ENCODE measurements around the gene LINC01488. TPM values are rescaled to one million over a fixed set of nuclear protein-coding genes. Genes with fewer than 3 reads are reported as not detected.

The LINC01488 gene
- polyA plus RNA-seq, 3 donors from 2014 or later, result not detected

GRCh38 chr11:69440876-69441275 lies 40.6 kb upstream of the LINC01488 start:
- no peak for DNase-seq
- Mint-ChIP-seq H3K27ac (no peak overlapping the region), H3K36me3 (no peaks in the 10 kb centered on the region), H3K4me3 (no peak overlapping the region), H3K4me1 (peaks cover 10 to 12% of the 10 kb centered on the region in 2 donors), H3K27me3 (ENCODE audit: low read depth in 3 of 3) (peaks cover 6 to 14% (median 9%) of the 10 kb centered on the region in 3 donors), H3K9me3 (no peaks in the 10 kb centered on the region)

- H3K27me3 Mint-ChIP-seq (ENCODE audit: low read depth in 3 of 3), result peaks cover 6 to 10% (median 9%) of the 10 kb centered on the region in 3 donors
- H3K4me1 Mint-ChIP-seq, result peaks cover 10 to 12% of the 10 kb centered on the region in 2 donors
- H3K9me3 Mint-ChIP-seq, result no peaks in the 10 kb centered on the region
- no peaks in the 10 kb centered on the region for H3K36me3 Mint-ChIP-seq
- DNase-seq, result no peak
- peak overlapping the region in 2 of 5 donors; percentile 38 to 44 for H3K4me3 Mint-ChIP-seq
- H3K27ac Mint-ChIP-seq, result no peak overlapping the region
Measured at GRCh38 chr11:69442012-69442806, 39.3 kb upstream of the LINC01488 start.

- Mint-ChIP-seq H3K27me3 (ENCODE audit: low read depth in 3 of 3) (peaks cover 8 to 10% (median 9%) of the 10 kb centered on the region in 3 donors), H3K9me3 (no peaks in the 10 kb centered on the region), H3K36me3 (no peaks in the 10 kb centered on the region), H3K4me1 (peaks cover 10 to 12% of the 10 kb centered on the region in 2 donors), H3K4me3 (peak overlapping the region in 3 of 5 donors; percentile 38 to 58 (median 44)), H3K27ac (no peak overlapping the region)
- no peak for DNase-seq
Measured at GRCh38 chr11:69442807-69443137, 38.7 kb upstream of the LINC01488 start.

- Mint-ChIP-seq H3K9me3 (no peaks in the 10 kb centered on the region), H3K27me3 (ENCODE audit: low read depth in 3 of 3) (peaks cover 6 to 10% (median 9%) of the 10 kb centered on the region in 3 donors), H3K36me3 (no peaks in the 10 kb centered on the region), H3K27ac (no peak overlapping the region), H3K4me3 (peak overlapping the region; percentile 45 to 73 (median 69)), H3K4me1 (peaks cover 10 to 12% of the 10 kb centered on the region in 2 donors)
- peak; percentile 48 to 64 (median 63) for DNase-seq
Measured at GRCh38 chr11:69443138-69443967, 38.1 kb upstream of the LINC01488 start.

- Mint-ChIP-seq H3K4me3 (peak overlapping the region; percentile 45 to 73 (median 69)), H3K36me3 (no peaks in the 10 kb centered on the region), H3K9me3 (no peaks in the 10 kb centered on the region), H3K27me3 (ENCODE audit: low read depth in 3 of 3) (peaks cover 6 to 10% (median 9%) of the 10 kb centered on the region in 3 donors), H3K27ac (no peak overlapping the region), H3K4me1 (peaks cover 10 to 12% of the 10 kb centered on the region in 2 donors)
- DNase-seq, result no peak
Measured at GRCh38 chr11:69443968-69444364, 37.5 kb upstream of the LINC01488 start.

GRCh38 chr11:69444381-69445130 lies 36.9 kb upstream of the LINC01488 start:
- Mint-ChIP-seq H3K4me1 (peaks cover 10 to 12% of the 10 kb centered on the region in 2 donors), H3K4me3 (no peak overlapping the region)
- no peak for DNase-seq

GRCh38 chr11:69445131-69445470 lies 36.4 kb upstream of the LINC01488 start:
- peaks cover 2 to 8% (median 7%) of the 10 kb centered on the region in 3 donors for H3K27me3 Mint-ChIP-seq (ENCODE audit: low read depth in 3 of 3)
- no peak overlapping the region for H3K4me3 Mint-ChIP-seq
- H3K36me3 Mint-ChIP-seq, result no peaks in the 10 kb centered on the region
- peaks cover 10 to 12% of the 10 kb centered on the region in 2 donors for H3K4me1 Mint-ChIP-seq
- H3K27ac Mint-ChIP-seq, result no peak overlapping the region
- no peak for DNase-seq
- H3K9me3 Mint-ChIP-seq, result no peaks in the 10 kb centered on the region

More at GRCh38 chr11:69444381-69445130, 36.9 kb upstream of the LINC01488 start:
- H3K27ac Mint-ChIP-seq, result no peak overlapping the region
- H3K9me3 Mint-ChIP-seq, result no peaks in the 10 kb centered on the region
- H3K27me3 Mint-ChIP-seq (ENCODE audit: low read depth in 3 of 3), result peaks cover 5 to 9% (median 7%) of the 10 kb centered on the region in 3 donors
- no peaks in the 10 kb centered on the region for H3K36me3 Mint-ChIP-seq

GRCh38 chr11:69446108-69446507 lies 35.4 kb upstream of the LINC01488 start:
- Mint-ChIP-seq H3K27me3 (ENCODE audit: low read depth in 3 of 3) (peaks cover 8 to 10% (median 10%) of the 10 kb centered on the region in 3 donors), H3K4me1 (peaks cover 10 to 12% of the 10 kb centered on the region in 2 donors), H3K9me3 (no peaks in the 10 kb centered on the region), H3K36me3 (peaks cover 0 to under 1% (median 0%) of the 10 kb centered on the region in 3 donors), H3K27ac (no peak overlapping the region), H3K4me3 (no peak overlapping the region)
- no peak for DNase-seq

GRCh38 chr11:69447786-69448185 lies 33.7 kb upstream of the LINC01488 start:
- Mint-ChIP-seq H3K36me3 (peaks cover 0 to 5% (median 0%) of the 10 kb centered on the region in 3 donors), H3K4me3 (no peak overlapping the region), H3K4me1 (peaks cover 10 to 12% of the 10 kb centered on the region in 2 donors), H3K27me3 (ENCODE audit: low read depth in 3 of 3) (peaks cover 7 to 13% (median 11%) of the 10 kb centered on the region in 3 donors), H3K9me3 (no peaks in the 10 kb centered on the region), H3K27ac (no peak overlapping the region)
- no peak for DNase-seq

- DNase-seq, result no peak
- Mint-ChIP-seq H3K27me3 (ENCODE audit: low read depth in 3 of 3) (peaks cover 11 to 12% (median 11%) of the 10 kb centered on the region in 3 donors), H3K9me3 (no peaks in the 10 kb centered on the region), H3K4me1 (peaks cover 3 to 5% of the 10 kb centered on the region in 2 donors), H3K4me3 (no peak overlapping the region), H3K36me3 (peaks cover 0 to 5% (median 0%) of the 10 kb centered on the region in 3 donors), H3K27ac (no peak overlapping the region)
Measured at GRCh38 chr11:69448471-69449284, 32.8 kb upstream of the LINC01488 start.

GRCh38 chr11:69449320-69450063 lies 32.0 kb upstream of the LINC01488 start:
- no peak for DNase-seq
- Mint-ChIP-seq H3K4me3 (no peak overlapping the region), H3K36me3 (peaks cover 0 to 5% (median 0%) of the 10 kb centered on the region in 3 donors), H3K27me3 (ENCODE audit: low read depth in 3 of 3) (peaks cover 11% of the 10 kb centered on the region in 3 donors), H3K27ac (no peak overlapping the region), H3K9me3 (no peaks in the 10 kb centered on the region), H3K4me1 (no peaks in the 10 kb centered on the region)

- Mint-ChIP-seq H3K27ac (no peak overlapping the region), H3K4me3 (no peak overlapping the region), H3K4me1 (no peaks in the 10 kb centered on the region), H3K9me3 (no peaks in the 10 kb centered on the region), H3K36me3 (peaks cover 0 to 5% (median 0%) of the 10 kb centered on the region in 3 donors), H3K27me3 (ENCODE audit: low read depth in 3 of 3) (peaks cover 9 to 11% (median 9%) of the 10 kb centered on the region in 3 donors)
- DNase-seq, result no peak
Measured at GRCh38 chr11:69450064-69450856, 31.2 kb upstream of the LINC01488 start.
